IPS-NIHi11 (cell line): Measurements from ENCODE around the gene NPTXR.

Experiments used
- DNase-seq: peaks from one replicate; pipeline ENCODE4 v3.0.0; 2012; ENCODE audit warnings: mixed read lengths, low spot score

The NPTXR gene

GRCh38 chr22:38852522-38852921, 8.7 kb upstream of the NPTXR start:
- DNase-seq, result no peak

GRCh38 chr22:38850941-38851849, 7.4 kb upstream of the NPTXR start:
- no peak for DNase-seq

GRCh38 chr22:38850399-38850798, 6.6 kb upstream of the NPTXR start:
- DNase-seq, result no peak

- no peak for DNase-seq
These were observed 6.0 kb upstream of the NPTXR start for GRCh38 chr22:38849811-38850210.

GRCh38 chr22:38846412-38846811, 2.6 kb upstream of the NPTXR start:
- no peak for DNase-seq

- no peak for DNase-seq
These were observed 1.3 kb upstream of the NPTXR start for GRCh38 chr22:38845004-38845740.

- DNase-seq, result no peak
These were observed 631 bp upstream of the NPTXR start for GRCh38 chr22:38844315-38845003.

GRCh38 chr22:38843201-38843656, 599 bp downstream of the NPTXR start:
- peak; percentile 89 for DNase-seq

- DNase-seq, result no peak
These were observed 1.2 kb downstream of the NPTXR start for GRCh38 chr22:38842512-38843200.

GRCh38 chr22:38841635-38842034, 2.2 kb downstream of the NPTXR start:
- no peak for DNase-seq

- DNase-seq, result no peak
These were observed 2.6 kb downstream of the NPTXR start for GRCh38 chr22:38841211-38841610.

- no peak for DNase-seq
These were observed 3.7 kb downstream of the NPTXR start for GRCh38 chr22:38840129-38840528.

GRCh38 chr22:38839686-38840085, 4.1 kb downstream of the NPTXR start:
- DNase-seq, result no peak

- DNase-seq, result no peak
These were observed 6.4 kb downstream of the NPTXR start for GRCh38 chr22:38837414-38837928.

- DNase-seq, result no peak
These were observed 7.9 kb downstream of the NPTXR start for GRCh38 chr22:38835888-38836301.

- no peak for DNase-seq
These were observed 8.8 kb downstream of the NPTXR start for GRCh38 chr22:38834991-38835390.

- DNase-seq, result no peak
These were observed 9.4 kb downstream of the NPTXR start for GRCh38 chr22:38834215-38834953.

GRCh38 chr22:38833061-38833460, 10.8 kb downstream of the NPTXR start:
- DNase-seq, result no peak

GRCh38 chr22:38832005-38832978, 11.5 kb downstream of the NPTXR start:
- DNase-seq, result no peak
